Heart left ventricle (tissue), 13 donors: ENCODE measurements around the gene MTREX.

Source experiments
- CTCF ChIP-seq, 12 donors: fragments of 200-600 bp; sonication (generic) in 4 of 12; IDR thresholded peaks; one replicate each; pipeline versions ENCODE4 v1.5.0 to v1.8.0; 2018 to 2022; ENCODE audit warnings: antibody characterized with exemption in 12 of 12, mild to moderate bottlenecking in 5 of 12
- POLR2A ChIP-seq, 2 donors: fragments of 450-650 bp; IDR thresholded peaks; one replicate each; pipeline ENCODE4 v1.6.1; 2017; ENCODE audit warnings: antibody characterized with exemption in 2 of 2, mild to moderate bottlenecking in 2 of 2, moderate library complexity in 2 of 2
- donor health status: ischemic (EF 13 %, LVEDD 7.1; RV severe dilation, severe dysfunction).
- donor health status: DM: no; HTN: yes; CAD: no.
- donor health status: DM: no; HTN: no; CAD: no.
- donor health status: ischemic (EF 25% LVEDD 6.9; RV normal size, moderate dysfunction).
- donor health status: ischemic (EF 25% LVEDD 5.7; RV mildly dilated, moderate dysfunction).
- donor health status: ischemic (EF 35%, LVEDD 5.7; RV mildly dilated, moderate dysfunction).
- donor health status: nonischemic (EF 11% LVEDD 7.7; RV severe dilation, severe dysfunction).
- donor health status: DM: yes; HTN: yes; CAD: no.
- donor health status: PGD.
- donor health status: ischemic (EF 29% LVEDD 5.4; RV normal size, mild dysfunction).
- donor health status: nonischemic (EF 23%, LVEDD 6.1; RV moderate dilation, normal function).

GRCh38 chr5:55308254-55308836, 556 bp downstream of the MTREX start:
- no peak for TF ChIP-seq POLR2A (IDR thresholded peaks at IDR 0.05)
- no peak for TF ChIP-seq CTCF (IDR thresholded peaks at IDR 0.05)
